HUES6 (cell line): ENCODE measurements around the gene MRPL20.
A peak's percentile ranks its signal among the peaks of the same experiment; 100 is the strongest.

Source experiments
- H3K27ac ChIP-seq: 2 replicates; pipeline ENCODE4 v1.7.0; 2013; ENCODE audit warnings: low read depth, mild to moderate bottlenecking, low read length, inconsistent platforms
- H3K27me3 ChIP-seq: 2 replicates; pipeline ENCODE4 v1.6.1; 2013; ENCODE audit warnings: low read length; ENCODE audit not compliant: control insufficient read depth, insufficient read depth
- H3K36me3 ChIP-seq: 2 replicates; pipeline ENCODE4 v1.6.1; 2013; ENCODE audit warnings: low read length; ENCODE audit not compliant: control insufficient read depth, insufficient read depth
- H3K4me1 ChIP-seq: 2 replicates; pipeline ENCODE4 v1.6.1; 2013; ENCODE audit warnings: low read length; ENCODE audit not compliant: control insufficient read depth, insufficient read depth
- H3K4me3 ChIP-seq: 2 replicates; pipeline ENCODE4 v1.5.1; 2013; ENCODE audit warnings: low read depth, low read length
- H3K9ac ChIP-seq: one replicate; pipeline ENCODE4 v1.6.1; 2013; ENCODE audit warnings: mild to moderate bottlenecking, low read length
- H3K9me3 ChIP-seq: 2 replicates; pipeline ENCODE4 v1.6.1; 2013; ENCODE audit warnings: low read depth, low read length; ENCODE audit not compliant: control insufficient read depth, insufficient read depth

Gene MRPL20

GRCh38 chr1:1435911-1436629 lies 29.0 kb upstream of the MRPL20 start:
- Histone ChIP-seq H3K9me3 (no peaks in the 10 kb centered on the region), H3K4me1 (peaks cover 57% of the 10 kb centered on the region), H3K27me3 (peaks cover 7% of the 10 kb centered on the region; the same call in 1 of the 2 replicates), H3K27ac (no peak overlapping the region), H3K4me3 (peak overlapping the region; percentile 62), H3K9ac (peak overlapping the region; percentile 64), H3K36me3 (no peaks in the 10 kb centered on the region; the same call in 1 of the 2 replicates)

DNA sequence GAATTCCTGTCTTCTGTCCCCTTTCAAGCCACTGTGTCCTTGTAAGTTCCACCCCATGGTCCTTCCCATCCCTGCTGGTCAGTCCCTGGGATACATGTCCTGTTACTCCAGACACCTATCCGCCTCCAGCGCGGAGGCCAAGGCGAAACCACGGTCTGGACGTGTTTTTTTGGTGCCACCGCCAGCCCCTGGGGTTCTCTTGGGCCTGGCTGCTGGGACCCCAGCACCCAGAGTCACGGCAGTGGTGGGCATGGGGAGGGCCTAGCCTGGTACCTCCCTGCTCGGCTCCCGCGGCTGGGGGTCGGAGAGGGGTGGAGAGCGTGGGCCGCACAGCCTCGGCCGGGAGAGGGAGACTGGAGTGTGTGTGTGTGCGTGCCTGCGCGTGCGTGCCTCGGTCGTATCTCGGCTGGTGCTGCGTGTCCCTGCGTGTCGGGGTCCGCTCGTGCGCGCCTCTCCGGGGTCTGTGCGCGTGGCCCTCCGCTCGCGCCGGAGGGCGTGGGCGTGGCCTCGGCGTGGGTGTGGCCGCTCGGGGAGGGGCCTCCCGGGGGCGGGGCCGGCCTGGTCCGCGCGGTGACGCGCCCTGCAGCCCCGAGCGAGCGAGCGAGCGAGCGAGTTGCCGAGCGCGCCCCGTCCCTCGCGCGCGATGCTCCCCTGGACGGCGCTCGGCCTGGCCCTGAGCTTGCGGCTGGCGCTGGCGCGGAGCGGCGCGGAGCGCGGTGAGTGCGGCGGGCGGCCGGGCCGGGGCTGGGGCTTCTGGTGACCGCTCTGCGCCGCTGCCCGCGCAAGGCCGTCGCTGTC lies 28.2 kb upstream of the MRPL20 start, which contains the start of gene VWA1:
Gene VWA1, plus strand, starts transcription at position 585 of the 798 bp plus-strand sequence. Its CDS starts 59 bp downstream, at position 644.
- peaks cover 57% of the 10 kb centered on the region for H3K4me1 ChIP-seq
- H3K9me3 ChIP-seq = no peaks in the 10 kb centered on the region
- H3K4me3 ChIP-seq = peak within 1 kb of the TSS; percentile 62
- peaks cover 7% of the 10 kb centered on the region; the same call in 1 of the 2 replicates for H3K27me3 ChIP-seq
- peak within 1 kb of the TSS; percentile 87 for H3K9ac ChIP-seq
- H3K36me3 ChIP-seq = no peaks in the 10 kb centered on the region; the same call in 1 of the 2 replicates
- H3K27ac ChIP-seq = peak within 1 kb of the TSS; percentile 84; the same call in 1 of the 2 replicates

GRCh38 chr1:1434824-1435105 lies 27.7 kb upstream of the MRPL20 start:
- Histone ChIP-seq H3K4me3 (peak overlapping the region; percentile 62), H3K27me3 (peaks cover 7% of the 10 kb centered on the region; the same call in 1 of the 2 replicates), H3K36me3 (no peaks in the 10 kb centered on the region; the same call in 1 of the 2 replicates), H3K27ac (peak overlapping the region; percentile 84; the same call in 1 of the 2 replicates), H3K4me1 (peaks cover 61% of the 10 kb centered on the region), H3K9me3 (no peaks in the 10 kb centered on the region), H3K9ac (peak overlapping the region; percentile 87)

DNA sequence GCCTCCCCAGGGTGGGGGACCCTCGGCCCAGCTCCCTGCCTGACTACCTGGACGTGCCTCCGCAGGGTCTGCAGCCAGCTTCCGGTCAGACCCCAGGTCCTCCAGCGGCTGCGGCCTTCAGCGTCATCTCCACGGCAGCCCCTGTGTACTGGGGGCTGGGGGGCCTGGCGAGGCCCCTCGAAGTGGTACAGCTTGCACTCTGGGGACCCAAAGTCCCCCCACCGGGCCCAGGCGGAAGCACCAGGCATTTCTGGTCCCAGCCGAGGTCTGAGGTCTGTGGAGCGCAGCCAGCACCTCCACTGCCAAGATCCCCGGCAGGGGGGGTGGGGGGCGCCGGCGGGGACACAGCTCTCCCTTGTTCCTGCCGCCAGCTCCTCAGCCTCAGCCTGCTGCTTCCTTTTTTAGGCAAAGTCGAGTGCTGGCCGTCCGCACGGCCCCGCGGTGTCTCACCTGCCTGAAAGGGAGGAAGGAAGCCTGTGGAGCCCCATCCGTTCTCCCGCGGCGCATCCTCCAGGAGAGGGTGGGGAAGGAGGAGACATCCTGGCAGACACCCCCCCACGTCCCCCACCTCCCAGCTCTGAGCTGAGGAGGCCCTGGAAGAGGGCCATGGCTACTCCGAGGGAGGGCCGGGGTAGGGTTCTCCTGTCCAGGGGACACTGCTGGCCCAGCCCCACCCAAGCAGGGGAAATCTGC lies 27.2 kb upstream of the MRPL20 start:
- peak overlapping the region; percentile 84; the same call in 1 of the 2 replicates for H3K27ac ChIP-seq
- peaks cover 61% of the 10 kb centered on the region for H3K4me1 ChIP-seq
- no peaks in the 10 kb centered on the region for H3K9me3 ChIP-seq
- peak overlapping the region; percentile 62 for H3K4me3 ChIP-seq
- no peaks in the 10 kb centered on the region; the same call in 1 of the 2 replicates for H3K36me3 ChIP-seq
- H3K9ac ChIP-seq = peak overlapping the region; percentile 87
- peaks cover 7% of the 10 kb centered on the region; the same call in 1 of the 2 replicates for H3K27me3 ChIP-seq

GRCh38 chr1:1433804-1434130 lies 26.7 kb upstream of the MRPL20 start:
- Histone ChIP-seq H3K27me3 (peaks cover 7% of the 10 kb centered on the region; the same call in 1 of the 2 replicates), H3K9me3 (no peaks in the 10 kb centered on the region), H3K36me3 (no peaks in the 10 kb centered on the region), H3K9ac (peak overlapping the region; percentile 87), H3K4me3 (peak overlapping the region; percentile 62; the same call in 1 of the 2 replicates), H3K27ac (peak overlapping the region; percentile 84; the same call in 1 of the 2 replicates), H3K4me1 (peaks cover 61% of the 10 kb centered on the region)

- H3K27me3 ChIP-seq = peaks cover 7% of the 10 kb centered on the region; the same call in 1 of the 2 replicates
- peak overlapping the region; percentile 62; the same call in 1 of the 2 replicates for H3K4me3 ChIP-seq
- H3K9me3 ChIP-seq = no peaks in the 10 kb centered on the region
- no peaks in the 10 kb centered on the region for H3K36me3 ChIP-seq
- H3K9ac ChIP-seq = peak overlapping the region; percentile 87
- peak overlapping the region; percentile 84; the same call in 1 of the 2 replicates for H3K27ac ChIP-seq
- peaks cover 61% of the 10 kb centered on the region for H3K4me1 ChIP-seq
Observed at GRCh38 chr1:1432951-1433803, 26.1 kb upstream of the MRPL20 start.

DNA sequence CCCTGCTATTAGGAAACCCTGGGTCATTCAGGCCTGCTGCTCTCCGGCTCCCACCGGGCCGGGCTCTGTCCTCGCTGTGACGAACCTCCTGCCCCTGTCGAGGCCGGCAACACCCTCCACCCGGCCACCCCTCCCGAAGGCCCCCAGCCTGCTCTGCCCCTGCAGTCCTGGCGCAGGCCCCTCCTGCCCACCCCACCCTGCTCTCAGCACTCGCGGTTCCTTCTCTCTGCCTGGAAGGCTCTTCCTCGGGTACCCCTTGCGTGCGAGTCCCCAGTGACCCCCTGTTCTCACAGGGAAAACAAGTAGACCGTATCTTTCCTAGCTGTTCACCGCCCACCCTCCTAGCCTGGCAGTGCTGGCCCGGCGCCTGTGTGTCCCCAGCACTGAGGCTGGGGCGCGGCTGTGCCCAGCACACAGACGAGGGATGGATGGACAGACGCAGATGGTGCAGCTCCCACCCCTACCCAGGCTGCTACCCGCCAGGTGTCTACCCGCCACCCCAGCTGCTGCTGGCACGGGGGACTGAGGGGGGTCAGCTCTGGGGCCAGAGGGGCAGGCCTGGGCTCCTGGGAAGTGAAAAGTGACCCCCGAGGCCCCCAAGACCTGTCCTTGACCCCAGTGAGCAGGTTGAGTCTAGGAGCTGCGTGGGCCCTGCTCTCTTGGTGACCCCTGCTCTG lies 25.3 kb upstream of the MRPL20 start:
- Histone ChIP-seq H3K9ac (peak overlapping the region; percentile 87), H3K4me1 (peaks cover 53% of the 10 kb centered on the region), H3K4me3 (no peak overlapping the region), H3K36me3 (no peaks in the 10 kb centered on the region), H3K27ac (peak overlapping the region; percentile 84; the same call in 1 of the 2 replicates), H3K9me3 (no peaks in the 10 kb centered on the region), H3K27me3 (peaks cover 7% of the 10 kb centered on the region; the same call in 1 of the 2 replicates)

DNA sequence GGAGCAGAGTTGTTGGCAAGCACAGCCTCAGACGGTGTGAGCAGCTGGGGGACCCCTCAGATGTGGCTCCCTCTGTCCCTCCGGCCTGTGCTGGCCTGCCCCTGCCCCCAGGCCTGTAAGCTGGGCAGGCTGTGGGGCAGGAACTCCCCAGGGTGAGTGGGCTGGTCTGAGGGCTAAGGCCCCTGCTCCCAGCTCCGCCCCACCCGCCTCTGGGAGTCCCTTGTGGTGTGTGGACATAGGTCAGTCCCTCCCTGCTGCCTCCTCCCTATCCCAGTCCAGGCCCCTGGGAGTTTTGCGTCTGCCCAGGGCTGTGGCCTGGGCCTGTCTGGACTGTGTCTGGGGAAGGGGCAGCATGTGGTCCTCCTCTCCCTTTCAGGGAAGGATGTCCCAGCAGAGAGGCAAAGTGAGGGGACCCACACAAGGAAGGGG lies 24.8 kb upstream of the MRPL20 start:
- no peaks in the 10 kb centered on the region for H3K36me3 ChIP-seq
- no peaks in the 10 kb centered on the region for H3K9me3 ChIP-seq
- H3K9ac ChIP-seq = peak overlapping the region; percentile 24
- H3K4me3 ChIP-seq = no peak overlapping the region
- peaks cover 7% of the 10 kb centered on the region; the same call in 1 of the 2 replicates for H3K27me3 ChIP-seq
- H3K4me1 ChIP-seq = peaks cover 53% of the 10 kb centered on the region
- H3K27ac ChIP-seq = peak overlapping the region; percentile 50; the same call in 1 of the 2 replicates

GRCh38 chr1:1430992-1431844 lies 24.1 kb upstream of the MRPL20 start:
- peak overlapping the region; percentile 50; the same call in 1 of the 2 replicates for H3K27ac ChIP-seq

More at GRCh38 chr1:1430992-1431844, 24.1 kb upstream of the MRPL20 start:
- H3K9ac ChIP-seq = peak overlapping the region; percentile 24
- H3K4me3 ChIP-seq = no peak overlapping the region
- peaks cover 53% of the 10 kb centered on the region for H3K4me1 ChIP-seq
- no peaks in the 10 kb centered on the region for H3K36me3 ChIP-seq
- no peaks in the 10 kb centered on the region for H3K9me3 ChIP-seq
- H3K27me3 ChIP-seq = peaks cover 3% of the 10 kb centered on the region; the same call in 1 of the 2 replicates
